Adrenal gland (tissue), 12 donors: ENCODE measurements around the gene CSTPP1. TPM values are rescaled to one million over a fixed set of nuclear protein-coding genes. Genes with fewer than 3 reads are reported as not detected.

ENCODE experiments used
- DNase-seq, 7 donors: peaks; one replicate each; pipeline ENCODE4 v3.0.0-alpha.2; 2019 to 2020
- H3K27ac ChIP-seq, 5 donors: fragments of 200-600 bp; sonication (generic) in 4 of 5; 1 replicate in 3 of 5; 2 replicates in 2 of 5; pipeline versions ENCODE4 v1.5.1 to v1.8.0; 2016 to 2020; ENCODE audit warnings: mild to moderate bottlenecking in 1 of 5
- H3K27me3 ChIP-seq: fragments of 200-600 bp; 2 replicates; pipeline ENCODE4 v1.8.0; 2021
- H3K36me3 ChIP-seq, 2 donors: fragments of 200-600 bp; replicated peaks in 1 of 2; 1 replicate in 1 of 2; 2 replicates in 1 of 2; pipeline versions ENCODE4 v1.5.1 to v1.8.0; 2018 to 2022
- H3K4me1 ChIP-seq, 2 donors: fragments of 200-600 bp; replicated peaks in 1 of 2; 1 replicate in 1 of 2; 2 replicates in 1 of 2; pipeline versions ENCODE4 v1.5.1 to v1.8.0; 2018 to 2021
- H3K4me3 ChIP-seq, 4 donors: fragments of 200-600 bp; sonication (generic) in 3 of 4; one replicate each; pipeline ENCODE4 v1.5.1; 2016 to 2018
- H3K9me3 ChIP-seq, 3 donors: fragments of 200-600 bp; sonication (generic) in 1 of 3; replicated peaks in 1 of 3; 1 replicate in 2 of 3; 2 replicates in 1 of 3; pipeline versions ENCODE4 v1.5.1 to v1.8.0; 2016 to 2021
- CTCF ChIP-seq, 6 experiments: fragments of 450-650 bp in 4 of 6; fragments of 200-600 bp in 2 of 6; sonication (generic) in 1 of 6; IDR thresholded peaks; 1 replicate in 5 of 6; 2 replicates in 1 of 6; pipeline versions ENCODE4 v1.5.1 to v1.8.0; 2016 to 2021; ENCODE audit warnings: antibody characterized with exemption in 6 of 6, mild to moderate bottlenecking in 2 of 6, moderate library complexity in 1 of 6
- POLR2A ChIP-seq, 2 donors: fragments of 450-650 bp; IDR thresholded peaks; one replicate each; pipeline ENCODE4 v1.6.1; 2017; ENCODE audit warnings: antibody characterized with exemption in 2 of 2, mild to moderate bottlenecking in 2 of 2, moderate library complexity in 1 of 2
- WGBS, 4 donors: extraction: QIAGEN DNeasy Blood & Tissue Kit in 2 of 4; methylation state at CpG; one replicate each; pipeline versions ENCODE4 v1.1.5 to v1.1.7; 2013 to 2017; 5-methylcytosine and 5-hydroxymethylcytosine counted together
- intact Hi-C, 2 donors: fragments of 100-400 bp; cut with DNase I; formaldehyde crosslinking; loops; one replicate each; pipeline versions ENCODE4 v1.14.1 to v1.15.0; 2022 to 2023
- polyA plus RNA-seq, 3 donors: library from polyadenylated mRNA; stranded (reverse); fragments of 200-250 nt in 2 of 3; fragments of 350-450 nt in 1 of 3; fragmentation: Illumina TruSeq in 1 of 3; extraction: RNeasy Lipid Tissue Mini Kit (QIAGEN cat#74804) in 1 of 3; gene quantifications; one replicate each; pipeline ENCODE4 v1.2.3, GENCODE V29; 2013 to 2014
- total RNA-seq, 9 donors: library from RNA; depleted of rRNA in 4 of 9; stranded (reverse); fragments of >200 nt in 4 of 9; fragments of 120-200 nt in 1 of 9; fragmentation: NEBNext Ultra II Directional in 1 of 9; extraction: Animal tissue kit (Norgen Biotek cat#: 25700) in 1 of 9; gene quantifications; one replicate each; pipeline versions ENCODE4 v1.1.0 to v1.2.4, GENCODE V29; 2013 to 2023
- donor health status: healthy with polysubstance abuse.
- donor health status: Bipolar disorder and iron deficiency.
- donor health status: DM: yes; HTN: yes; CAD: no.
- donor health status: DM: no; HTN: no; CAD: no.
- donor health status: DM: no; HTN: no; CAD: no.
- donor health status: DM: yes; HTN: yes; CAD: no.

CSTPP1 gene
- total and polyA plus RNA-seq, 12 donors, result 17.6 to 63.0 (median 24.4) TPM

- H3K27me3 ChIP-seq, result no peaks in the 10 kb centered on the region
- H3K4me1 ChIP-seq, result peaks cover 24 to 40% of the 10 kb centered on the region in 2 donors
- peaks cover 0 to 46% of the 10 kb centered on the region in 2 donors for H3K36me3 ChIP-seq
- peak; percentile 21 to 44 for TF ChIP-seq POLR2A (IDR thresholded peaks at IDR 0.05)
- TF ChIP-seq CTCF (IDR thresholded peaks at IDR 0.05), result peak; percentile 47 to 93 (median 70)
- peak overlapping the region; percentile 91 to 99 (median 97) for H3K27ac ChIP-seq
- H3K9me3 ChIP-seq, result no peaks in the 10 kb centered on the region
- 0 to 1% (median 0%) methylated on average over 7 to 21 of the region's 21 CpGs for WGBS, 4 donors
- intact Hi-C loops, result loop anchor here in 1 of 2 donors (5.0 kb wide), 3 partner anchors 40 to 175 kb away; partner anchors contain the start of gene MYBPC3
- peak overlapping the region in 2 of 4 donors; percentile 55 to 96 for H3K4me3 ChIP-seq
- peak; percentile 69 to 92 (median 79) for DNase-seq
Measured at GRCh38 chr11:47177229-47177845, 240.8 kb downstream of the CSTPP1 start.

DNA sequence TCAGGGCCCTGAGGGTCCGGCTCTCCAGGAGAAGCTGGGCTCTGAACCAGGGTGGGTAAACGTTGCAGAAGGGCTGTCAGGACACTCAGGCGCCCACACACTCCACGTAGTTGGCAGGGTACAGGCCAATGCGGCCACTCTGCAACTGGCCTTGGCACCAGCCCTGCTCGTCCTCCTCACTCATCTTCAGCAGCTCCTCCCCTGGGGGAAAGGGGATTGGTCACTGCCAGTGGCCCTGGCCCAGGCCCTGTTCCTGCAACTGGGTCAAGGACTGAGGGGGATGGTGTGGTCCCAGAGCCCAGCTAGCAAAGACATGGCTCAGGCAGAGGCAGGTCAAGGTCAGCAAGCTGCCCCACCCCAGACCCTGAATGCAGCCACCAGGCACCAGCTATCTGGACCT lies 241.3 kb downstream of the CSTPP1 start:
- H3K36me3 ChIP-seq, result peaks cover 0 to 41% of the 10 kb centered on the region in 2 donors

GRCh38 chr11:47178316-47178715 lies 241.8 kb downstream of the CSTPP1 start:
- no peaks in the 10 kb centered on the region for H3K27me3 ChIP-seq
- H3K4me1 ChIP-seq, result peaks cover 29 to 49% of the 10 kb centered on the region in 2 donors
- peaks cover 0 to 37% of the 10 kb centered on the region in 2 donors for H3K36me3 ChIP-seq
- WGBS, 4 donors, result 47 to 58% (median 48%) methylated on average over 7 to 11 of the region's 11 CpGs
- no peak overlapping the region for H3K4me3 ChIP-seq
- DNase-seq, result peak in 1 of 7 donors; percentile 46
- H3K9me3 ChIP-seq, result no peaks in the 10 kb centered on the region
- TF ChIP-seq POLR2A (IDR thresholded peaks at IDR 0.05) (no peak), CTCF (IDR thresholded peaks at IDR 0.05) (no peak)
- H3K27ac ChIP-seq, result peak overlapping the region; percentile 91 to 99 (median 97)
- intact Hi-C loops, result loop anchor here in 1 of 2 donors (5.0 kb wide), 3 partner anchors 39 to 174 kb away; partner anchors contain the start of gene MYBPC3

More for the DNA sequence above, 241.3 kb downstream of the CSTPP1 start:
- Histone ChIP-seq H3K9me3 (no peaks in the 10 kb centered on the region), H3K27me3 (no peaks in the 10 kb centered on the region), H3K4me3 (no peak overlapping the region), H3K27ac (peak overlapping the region; percentile 91 to 99 (median 97)), H3K4me1 (peaks cover 25 to 44% of the 10 kb centered on the region in 2 donors)
- WGBS, 4 donors, result 23 to 55% (median 28%) methylated on average over 5 to 6 of the region's 6 CpGs; no CpG with 5 or more reads in 1 of the 4 donors
- peak in 6 of 7 donors; percentile 70 to 93 (median 88) for DNase-seq
- TF ChIP-seq CTCF (IDR thresholded peaks at IDR 0.05), result no peak
- TF ChIP-seq POLR2A (IDR thresholded peaks at IDR 0.05), result peak in 1 of 2 donors; percentile 19
- intact Hi-C loops, result loop anchor here in 1 of 2 donors (5.0 kb wide), 3 partner anchors 39 to 174 kb away; partner anchors contain the start of gene MYBPC3
